OCI-LY1 (cell line): ENCODE measurements around the gene TPM1.

Experiments used
- H2AFZ ChIP-seq: fragments of 200-600 bp; sonication (generic), shearing (Covaris generic); 2 replicates; pipeline ENCODE4 v1.6.0; 2014; ENCODE audit warnings: antibody characterized with exemption, mild to moderate bottlenecking, low read length
- H3F3A ChIP-seq: fragments of 200-600 bp; sonication (generic), shearing (Covaris generic); 2 replicates; pipeline ENCODE4 v1.6.0; 2014; ENCODE audit warnings: mild to moderate bottlenecking, antibody characterized with exemption, low read length, moderate library complexity; ENCODE audit not compliant: insufficient read depth
- H3K27ac ChIP-seq: fragments of 200-600 bp; sonication (generic); 2 replicates; pipeline ENCODE4 v1.5.1; 2014; ENCODE audit warnings: low read length, mixed run types, mild to moderate bottlenecking, low read depth; ENCODE audit not compliant: poor library complexity, severe bottlenecking
- H3K27me3 ChIP-seq: fragments of 200-600 bp; sonication (generic); 2 replicates; pipeline ENCODE4 v1.6.0; 2014; ENCODE audit warnings: antibody characterized with exemption, mild to moderate bottlenecking, low read length, moderate library complexity; ENCODE audit not compliant: insufficient read depth
- H3K36me3 ChIP-seq: fragments of 200-600 bp; sonication (generic); 2 replicates; pipeline ENCODE4 v1.6.1; 2014; ENCODE audit warnings: mild to moderate bottlenecking, antibody characterized with exemption, low read length, moderate library complexity, mixed read lengths; ENCODE audit not compliant: insufficient read depth
- H3K4me1 ChIP-seq: fragments of 200-600 bp; sonication (generic); 2 replicates; pipeline ENCODE4 v1.5.1; 2014; ENCODE audit warnings: mild to moderate bottlenecking, low read length, moderate library complexity; ENCODE audit not compliant: insufficient read depth, severe bottlenecking
- H3K4me2 ChIP-seq: fragments of 200-600 bp; sonication (generic), shearing (Covaris generic); 2 replicates; pipeline ENCODE4 v1.6.1; 2014; ENCODE audit warnings: low read length
- H3K4me3 ChIP-seq: fragments of 200-600 bp; sonication (generic); 2 replicates; pipeline ENCODE4 v1.5.1; 2014; ENCODE audit warnings: low read length, low read depth, mild to moderate bottlenecking, mixed read lengths; ENCODE audit not compliant: poor library complexity, severe bottlenecking
- H3K79me2 ChIP-seq: fragments of 200-600 bp; shearing (Covaris generic); 2 replicates; pipeline ENCODE4 v1.6.1; 2016; ENCODE audit warnings: mixed run types, low read length, mixed read lengths; ENCODE audit not compliant: insufficient read depth
- H3K9ac ChIP-seq: fragments of 200-600 bp; sonication (generic), shearing (Covaris generic); 2 replicates; pipeline ENCODE4 v1.6.1; 2014; ENCODE audit warnings: mild to moderate bottlenecking, low read length, mixed read lengths
- H3K9me2 ChIP-seq: fragments of 200-600 bp; sonication (generic), shearing (Covaris generic); 2 replicates; pipeline ENCODE4 v1.6.1; 2014; ENCODE audit warnings: low read depth, mild to moderate bottlenecking, low read length, mixed read lengths
- H3K9me3 ChIP-seq: fragments of 200-600 bp; shearing (Covaris generic); 2 replicates; pipeline ENCODE4 v1.6.1; 2014; ENCODE audit warnings: low read length, mixed read lengths
- H4K20me1 ChIP-seq: fragments of 200-600 bp; sonication (generic), shearing (Covaris generic); 2 replicates; pipeline ENCODE4 v1.6.0; 2016; ENCODE audit warnings: mild to moderate bottlenecking, low read length; ENCODE audit not compliant: insufficient read depth
- EZH2 ChIP-seq: fragments of 200-600 bp; sonication (generic), shearing (Covaris generic); IDR thresholded peaks from 2 replicates; pipeline ENCODE4 v1.8.0; 2017; ENCODE audit warnings: borderline replicate concordance, mixed run types, mild to moderate bottlenecking, antibody characterized with exemption, low read length, moderate library complexity, mixed read lengths
- TF ChIP-seq, protein P1 (sequence below): fragments of 200-600 bp; sonication (generic), shearing (Covaris generic); IDR thresholded peaks from 2 replicates; pipeline ENCODE4 v1.5.1; 2017; ENCODE audit warnings: mild to moderate bottlenecking, antibody characterized with exemption, low read length, moderate library complexity, mixed read lengths

The TPM1 gene

GRCh38 chr15:63072809-63073277 is 30.3 kb downstream of the TPM1 start:
- H3K9me3 ChIP-seq, result no peaks in the 10 kb centered on the region
- H3K9me2 ChIP-seq, result no peaks in the 10 kb centered on the region
- H3K4me3 ChIP-seq, result no peak overlapping the region
- no peaks in the 10 kb centered on the region for H4K20me1 ChIP-seq
- no peak overlapping the region for H3K9ac ChIP-seq
- H3K79me2 ChIP-seq, result no peaks in the 10 kb centered on the region
- no peaks in the 10 kb centered on the region; the same call in 1 of the 2 replicates for H3K27me3 ChIP-seq
- no peaks in the 10 kb centered on the region for H3K36me3 ChIP-seq
- TF ChIP-seq, protein P1, sequence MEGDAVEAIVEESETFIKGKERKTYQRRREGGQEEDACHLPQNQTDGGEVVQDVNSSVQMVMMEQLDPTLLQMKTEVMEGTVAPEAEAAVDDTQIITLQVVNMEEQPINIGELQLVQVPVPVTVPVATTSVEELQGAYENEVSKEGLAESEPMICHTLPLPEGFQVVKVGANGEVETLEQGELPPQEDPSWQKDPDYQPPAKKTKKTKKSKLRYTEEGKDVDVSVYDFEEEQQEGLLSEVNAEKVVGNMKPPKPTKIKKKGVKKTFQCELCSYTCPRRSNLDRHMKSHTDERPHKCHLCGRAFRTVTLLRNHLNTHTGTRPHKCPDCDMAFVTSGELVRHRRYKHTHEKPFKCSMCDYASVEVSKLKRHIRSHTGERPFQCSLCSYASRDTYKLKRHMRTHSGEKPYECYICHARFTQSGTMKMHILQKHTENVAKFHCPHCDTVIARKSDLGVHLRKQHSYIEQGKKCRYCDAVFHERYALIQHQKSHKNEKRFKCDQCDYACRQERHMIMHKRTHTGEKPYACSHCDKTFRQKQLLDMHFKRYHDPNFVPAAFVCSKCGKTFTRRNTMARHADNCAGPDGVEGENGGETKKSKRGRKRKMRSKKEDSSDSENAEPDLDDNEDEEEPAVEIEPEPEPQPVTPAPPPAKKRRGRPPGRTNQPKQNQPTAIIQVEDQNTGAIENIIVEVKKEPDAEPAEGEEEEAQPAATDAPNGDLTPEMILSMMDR, result no peak
- TF ChIP-seq EZH2, result no peak
- no peak overlapping the region for H2AFZ ChIP-seq
- H3K4me2 ChIP-seq, result no peak overlapping the region
- no peaks in the 10 kb centered on the region for H3F3A ChIP-seq
- no peak overlapping the region for H3K27ac ChIP-seq
- H3K4me1 ChIP-seq, result peaks cover 3% of the 10 kb centered on the region

DNA sequence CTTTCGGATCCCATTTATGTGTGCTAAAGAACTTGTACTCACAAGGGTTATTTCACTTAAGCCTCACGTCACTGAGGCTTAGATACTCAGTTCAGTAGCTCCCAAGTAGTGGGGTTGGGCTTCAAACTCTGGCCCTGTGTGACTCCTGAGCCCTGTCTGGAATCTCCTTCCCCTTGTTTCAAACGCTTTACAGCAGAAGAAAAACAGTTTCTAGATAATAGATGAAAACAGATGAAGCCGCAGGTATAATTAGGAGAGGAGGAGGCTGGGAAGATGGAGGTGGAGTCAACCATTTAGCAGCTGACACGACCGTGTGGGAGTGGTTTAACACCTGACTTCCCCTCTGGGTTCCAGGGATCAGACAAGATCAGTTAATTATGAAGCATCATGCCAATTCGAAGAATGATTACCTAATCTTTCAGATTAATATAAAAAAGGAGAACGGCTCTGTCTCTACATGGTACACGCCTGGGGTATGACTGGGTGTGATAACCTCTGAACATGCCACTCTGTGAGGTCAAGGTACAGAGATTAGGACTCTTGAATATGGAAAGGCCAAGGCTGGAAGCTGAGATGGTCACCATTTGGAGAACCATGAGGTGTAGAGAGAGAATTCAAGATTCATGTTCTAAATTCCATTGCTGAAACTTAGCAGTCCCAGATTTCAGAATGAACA is 31.1 kb downstream of the TPM1 start:
- Histone ChIP-seq H3F3A (no peaks in the 10 kb centered on the region), H3K36me3 (no peaks in the 10 kb centered on the region), H4K20me1 (no peaks in the 10 kb centered on the region), H3K79me2 (no peaks in the 10 kb centered on the region), H3K9ac (no peak overlapping the region), H3K4me1 (peaks cover 3% of the 10 kb centered on the region), H3K9me3 (no peaks in the 10 kb centered on the region), H3K27me3 (no peaks in the 10 kb centered on the region; the same call in 1 of the 2 replicates), H3K27ac (no peak overlapping the region), H2AFZ (no peak overlapping the region), H3K4me2 (no peak overlapping the region), H3K9me2 (no peaks in the 10 kb centered on the region), H3K4me3 (no peak overlapping the region)
- no peak for TF ChIP-seq EZH2
- TF ChIP-seq, protein P1, result no peak

GRCh38 chr15:63075015-63075983 is 32.8 kb downstream of the TPM1 start:
- Histone ChIP-seq H3K9me2 (no peaks in the 10 kb centered on the region), H2AFZ (no peak overlapping the region), H3K9ac (no peak overlapping the region), H3K27ac (no peak overlapping the region), H3K4me1 (peaks cover 3% of the 10 kb centered on the region), H3K36me3 (no peaks in the 10 kb centered on the region), H3K4me3 (no peak overlapping the region), H3F3A (no peaks in the 10 kb centered on the region), H3K4me2 (no peak overlapping the region; the same call in 1 of the 2 replicates), H3K27me3 (no peaks in the 10 kb centered on the region; the same call in 1 of the 2 replicates), H3K79me2 (no peaks in the 10 kb centered on the region), H3K9me3 (no peaks in the 10 kb centered on the region), H4K20me1 (no peaks in the 10 kb centered on the region)
- no peak for TF ChIP-seq EZH2
- TF ChIP-seq, protein P1, result no peak
